Body of pancreas (tissue), 4 donors: Measurements from ENCODE around the gene ARHGEF2.

Experiments used
- POLR2A ChIP-seq, 3 donors: fragments of 450-650 bp; IDR thresholded peaks; one replicate each; pipeline ENCODE4 v1.6.1; 2016; ENCODE audit warnings: antibody characterized with exemption in 3 of 3, mild to moderate bottlenecking in 2 of 3
- TF ChIP-seq, protein P1 (sequence below), 7 experiments: fragments of 450-650 bp in 4 of 7; fragments of 200-600 bp in 3 of 7; sonication (generic) in 3 of 7; IDR thresholded peaks; one replicate each; pipeline ENCODE4 v1.5.1; 2016 to 2019; ENCODE audit warnings: antibody characterized with exemption in 7 of 7

DNA sequence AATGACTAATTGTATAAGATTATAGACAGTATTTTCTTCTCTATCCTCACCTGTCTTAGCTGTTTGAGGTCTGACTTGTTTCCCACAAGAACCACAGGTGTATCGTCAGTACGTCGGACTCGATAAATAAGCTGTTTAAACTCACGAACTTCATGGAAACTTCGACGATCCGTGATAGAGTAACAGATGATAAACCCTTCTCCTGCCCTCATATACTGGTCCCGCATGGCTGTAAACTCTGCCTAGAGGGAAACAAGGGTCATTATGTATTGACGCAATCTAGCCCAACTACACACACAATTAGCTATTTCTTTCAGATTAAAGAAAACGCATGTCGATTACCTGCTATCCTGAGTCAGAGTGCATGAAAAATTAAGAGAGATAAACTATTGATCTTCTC lies 74.1 kb downstream of the ARHGEF2 start:
- TF ChIP-seq, protein P1, sequence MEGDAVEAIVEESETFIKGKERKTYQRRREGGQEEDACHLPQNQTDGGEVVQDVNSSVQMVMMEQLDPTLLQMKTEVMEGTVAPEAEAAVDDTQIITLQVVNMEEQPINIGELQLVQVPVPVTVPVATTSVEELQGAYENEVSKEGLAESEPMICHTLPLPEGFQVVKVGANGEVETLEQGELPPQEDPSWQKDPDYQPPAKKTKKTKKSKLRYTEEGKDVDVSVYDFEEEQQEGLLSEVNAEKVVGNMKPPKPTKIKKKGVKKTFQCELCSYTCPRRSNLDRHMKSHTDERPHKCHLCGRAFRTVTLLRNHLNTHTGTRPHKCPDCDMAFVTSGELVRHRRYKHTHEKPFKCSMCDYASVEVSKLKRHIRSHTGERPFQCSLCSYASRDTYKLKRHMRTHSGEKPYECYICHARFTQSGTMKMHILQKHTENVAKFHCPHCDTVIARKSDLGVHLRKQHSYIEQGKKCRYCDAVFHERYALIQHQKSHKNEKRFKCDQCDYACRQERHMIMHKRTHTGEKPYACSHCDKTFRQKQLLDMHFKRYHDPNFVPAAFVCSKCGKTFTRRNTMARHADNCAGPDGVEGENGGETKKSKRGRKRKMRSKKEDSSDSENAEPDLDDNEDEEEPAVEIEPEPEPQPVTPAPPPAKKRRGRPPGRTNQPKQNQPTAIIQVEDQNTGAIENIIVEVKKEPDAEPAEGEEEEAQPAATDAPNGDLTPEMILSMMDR (IDR thresholded peaks at IDR 0.05): no peak
- no peak for TF ChIP-seq POLR2A (IDR thresholded peaks at IDR 0.05)
